ENCODE data around the gene TNFAIP8. TPM values are rescaled to one million over a fixed set of nuclear protein-coding genes. Genes with fewer than 3 reads are reported as not detected.

TNFAIP8 gene
- polyA plus RNA-seq, 1 of the 3 experiments (the other 2 are of a cell fraction), result 31.3 TPM

DNA sequence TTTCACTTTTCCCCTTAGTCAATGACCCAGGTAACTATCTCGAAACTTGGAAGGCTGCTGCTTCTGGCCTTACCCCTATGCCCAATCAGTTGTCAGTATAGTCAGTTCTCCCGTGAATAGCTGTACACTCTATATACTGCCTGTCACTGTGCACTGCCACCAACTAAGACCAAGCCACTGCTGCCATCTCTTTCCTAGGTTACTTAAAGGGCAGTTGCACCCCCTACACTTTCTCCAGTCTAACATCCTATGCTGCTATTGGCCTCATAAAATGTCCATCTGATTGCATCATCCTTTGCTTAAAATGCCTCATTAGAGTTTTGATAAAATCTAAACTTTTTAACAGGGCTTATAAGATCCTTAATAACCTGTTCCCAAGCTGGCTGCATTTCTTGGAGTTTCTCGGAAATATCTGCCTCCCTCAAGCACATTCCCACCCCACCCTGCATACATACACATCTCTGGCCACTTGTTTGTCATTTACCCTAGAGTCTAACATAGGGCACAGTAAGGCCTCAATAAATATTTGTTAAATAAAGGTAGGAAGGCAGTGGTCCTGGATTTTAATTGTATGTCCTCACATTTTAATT lies 32.8 kb upstream of the TNFAIP8 start:
- no peak overlapping the region for H3K4me3 ChIP-seq (ENCODE audit: low read depth in 2 of 2, low read length in 1 of 2)
- H3K9me2 ChIP-seq, result no peaks in the 10 kb centered on the region
- H3K4me1 ChIP-seq (ENCODE audit: control insufficient read depth in 1 of 2, insufficient read depth in 2 of 2, low read depth in 1 of 2, low read length in 1 of 2), result peaks cover 7 to 26% of the 10 kb centered on the region in 2 experiments
- ChIA-PET POLR2A (no interaction called here), CTCF (interaction anchor here (0.8 to 2.1 kb wide), 5 partner anchors 11 to 335 kb away, joined by 3 to 9 read pairs (median 3); no protein-coding TSS in a partner anchor)
- peaks cover 55% of the 10 kb centered on the region for H3K79me2 ChIP-seq (ENCODE audit: insufficient read depth)
- no peaks in the 10 kb centered on the region for H3K9me3 ChIP-seq
- no peak for DNase-seq
- H3K4me2 ChIP-seq, result peak overlapping the region; percentile 66
- TF ChIP-seq EZH2phosphoT487 (IDR thresholded peaks at IDR 0.05; ENCODE audit: borderline replicate concordance, low read depth), result no peak
- TF ChIP-seq, protein P1, sequence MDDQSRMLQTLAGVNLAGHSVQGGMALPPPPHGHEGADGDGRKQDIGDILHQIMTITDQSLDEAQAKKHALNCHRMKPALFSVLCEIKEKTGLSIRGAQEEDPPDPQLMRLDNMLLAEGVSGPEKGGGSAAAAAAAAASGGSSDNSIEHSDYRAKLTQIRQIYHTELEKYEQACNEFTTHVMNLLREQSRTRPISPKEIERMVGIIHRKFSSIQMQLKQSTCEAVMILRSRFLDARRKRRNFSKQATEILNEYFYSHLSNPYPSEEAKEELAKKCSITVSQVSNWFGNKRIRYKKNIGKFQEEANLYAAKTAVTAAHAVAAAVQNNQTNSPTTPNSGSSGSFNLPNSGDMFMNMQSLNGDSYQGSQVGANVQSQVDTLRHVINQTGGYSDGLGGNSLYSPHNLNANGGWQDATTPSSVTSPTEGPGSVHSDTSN (IDR thresholded peaks at IDR 0.05), result peak; percentile 32; the same call in 1 of the 2 replicates
- no peaks in the 10 kb centered on the region for H3K27me3 ChIP-seq (ENCODE audit: insufficient read depth)
- H3K9ac ChIP-seq, result peak overlapping the region; percentile 40; the same call in 1 of the 2 replicates
- peaks cover 0 to 4% of the 10 kb centered on the region in 2 experiments for H3K36me3 ChIP-seq (replicated peaks in 1 of 2; ENCODE audit: control insufficient read depth in 1 of 2, insufficient read depth in 2 of 2, low read length in 1 of 2)
- whole genome bisulfite sequencing (ENCODE audit: low lambda C conversion rate), result 78% methylated on average over 3 of the region's 3 CpGs
- H4K20me1 ChIP-seq (ENCODE audit: insufficient read depth), result no peaks in the 10 kb centered on the region
- peak overlapping the region; percentile 21; the same call in 1 of the 2 replicates for H2AFZ ChIP-seq (ENCODE audit: low read depth)
- peak overlapping the region; percentile 65 to 92; a peak in 3 of 4 replicates for H3K27ac ChIP-seq (ENCODE audit: low read depth in 2 of 2, low read length in 1 of 2)
- H3F3A ChIP-seq (replicated peaks; ENCODE audit: insufficient read depth), result peaks cover 25% of the 10 kb centered on the region

DNA sequence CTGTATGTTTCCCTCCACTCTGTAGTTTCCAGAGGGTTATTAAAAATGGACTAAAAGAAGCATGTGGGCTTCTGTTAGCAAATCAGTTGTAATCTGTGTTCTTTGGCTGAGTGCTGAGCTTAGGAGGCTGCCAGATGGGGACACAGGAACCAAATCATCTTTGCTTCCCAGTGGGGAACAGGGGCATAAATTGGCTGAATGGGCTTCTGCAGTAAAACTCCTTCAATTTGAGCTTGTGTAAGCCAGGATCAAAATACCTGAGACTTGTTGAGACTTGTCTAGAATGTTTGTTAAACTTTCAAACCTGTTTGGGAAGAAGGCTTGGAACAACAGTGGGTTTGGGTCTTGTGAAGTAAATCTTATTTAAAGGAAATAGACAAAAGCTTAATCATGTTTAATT lies 32.2 kb upstream of the TNFAIP8 start:
- Histone ChIP-seq H3K36me3 (replicated peaks in 1 of 2; ENCODE audit: control insufficient read depth in 1 of 2, insufficient read depth in 2 of 2, low read length in 1 of 2) (peaks cover 0 to 4% of the 10 kb centered on the region in 2 experiments), H3K79me2 (ENCODE audit: insufficient read depth) (peaks cover 55% of the 10 kb centered on the region), H3K9me2 (no peaks in the 10 kb centered on the region), H3K27ac (ENCODE audit: low read depth in 2 of 2, low read length in 1 of 2) (peak overlapping the region; percentile 65 to 92), H3K9ac (peak overlapping the region; percentile 40; the same call in 1 of the 2 replicates), H3F3A (replicated peaks; ENCODE audit: insufficient read depth) (peaks cover 28% of the 10 kb centered on the region), H3K4me1 (ENCODE audit: control insufficient read depth in 1 of 2, insufficient read depth in 2 of 2, low read depth in 1 of 2, low read length in 1 of 2) (peaks cover 7 to 32% of the 10 kb centered on the region in 2 experiments), H2AFZ (ENCODE audit: low read depth) (peak overlapping the region; percentile 45; the same call in 1 of the 2 replicates), H3K4me2 (peak overlapping the region; percentile 66), H3K9me3 (no peaks in the 10 kb centered on the region), H3K27me3 (ENCODE audit: insufficient read depth) (no peaks in the 10 kb centered on the region), H3K4me3 (ENCODE audit: low read depth in 2 of 2, low read length in 1 of 2) (no peak overlapping the region), H4K20me1 (ENCODE audit: insufficient read depth) (no peaks in the 10 kb centered on the region)
- POLR2A ChIA-PET, result no interaction called here
- no peak for DNase-seq
- CTCF ChIA-PET, result interaction anchor here (0.8 to 2.1 kb wide), 4 partner anchors 10 to 88 kb away, joined by 3 to 9 read pairs (median 4); no protein-coding TSS in a partner anchor
- TF ChIP-seq SMC3 (IDR thresholded peaks at IDR 0.05; ENCODE audit: low read depth, low read length) (no peak), POLR2AphosphoS5 (IDR thresholded peaks at IDR 0.05; ENCODE audit: low read depth, low read length) (no peak), SIN3A (IDR thresholded peaks at IDR 0.05; ENCODE audit: borderline replicate concordance, low read depth, low read length) (no peak), RCOR1 (IDR thresholded peaks at IDR 0.05; ENCODE audit: low read length) (no peak), RAD21 (IDR thresholded peaks at IDR 0.05; ENCODE audit: low read length) (no peak), CHD2 (IDR thresholded peaks at IDR 0.05; ENCODE audit: low read length, partially characterized antibody) (no peak), FOXM1 (IDR thresholded peaks at IDR 0.05; ENCODE audit: low read depth) (no peak), MEF2A (IDR thresholded peaks at IDR 0.05; ENCODE audit: borderline replicate concordance, low read depth) (no peak), EZH2phosphoT487 (IDR thresholded peaks at IDR 0.05; ENCODE audit: borderline replicate concordance, low read depth) (no peak), FOXJ3 (CRISPR knock-in tag; IDR thresholded peaks at IDR 0.05) (no peak), JUND (IDR thresholded peaks at IDR 0.05) (no peak), FOSL2 (IDR thresholded peaks at IDR 0.05; ENCODE audit: borderline replicate concordance, low read depth) (no peak)
- TF ChIP-seq, protein P2, sequence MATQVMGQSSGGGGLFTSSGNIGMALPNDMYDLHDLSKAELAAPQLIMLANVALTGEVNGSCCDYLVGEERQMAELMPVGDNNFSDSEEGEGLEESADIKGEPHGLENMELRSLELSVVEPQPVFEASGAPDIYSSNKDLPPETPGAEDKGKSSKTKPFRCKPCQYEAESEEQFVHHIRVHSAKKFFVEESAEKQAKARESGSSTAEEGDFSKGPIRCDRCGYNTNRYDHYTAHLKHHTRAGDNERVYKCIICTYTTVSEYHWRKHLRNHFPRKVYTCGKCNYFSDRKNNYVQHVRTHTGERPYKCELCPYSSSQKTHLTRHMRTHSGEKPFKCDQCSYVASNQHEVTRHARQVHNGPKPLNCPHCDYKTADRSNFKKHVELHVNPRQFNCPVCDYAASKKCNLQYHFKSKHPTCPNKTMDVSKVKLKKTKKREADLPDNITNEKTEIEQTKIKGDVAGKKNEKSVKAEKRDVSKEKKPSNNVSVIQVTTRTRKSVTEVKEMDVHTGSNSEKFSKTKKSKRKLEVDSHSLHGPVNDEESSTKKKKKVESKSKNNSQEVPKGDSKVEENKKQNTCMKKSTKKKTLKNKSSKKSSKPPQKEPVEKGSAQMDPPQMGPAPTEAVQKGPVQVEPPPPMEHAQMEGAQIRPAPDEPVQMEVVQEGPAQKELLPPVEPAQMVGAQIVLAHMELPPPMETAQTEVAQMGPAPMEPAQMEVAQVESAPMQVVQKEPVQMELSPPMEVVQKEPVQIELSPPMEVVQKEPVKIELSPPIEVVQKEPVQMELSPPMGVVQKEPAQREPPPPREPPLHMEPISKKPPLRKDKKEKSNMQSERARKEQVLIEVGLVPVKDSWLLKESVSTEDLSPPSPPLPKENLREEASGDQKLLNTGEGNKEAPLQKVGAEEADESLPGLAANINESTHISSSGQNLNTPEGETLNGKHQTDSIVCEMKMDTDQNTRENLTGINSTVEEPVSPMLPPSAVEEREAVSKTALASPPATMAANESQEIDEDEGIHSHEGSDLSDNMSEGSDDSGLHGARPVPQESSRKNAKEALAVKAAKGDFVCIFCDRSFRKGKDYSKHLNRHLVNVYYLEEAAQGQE (IDR thresholded peaks at IDR 0.05; ENCODE audit: low read depth, low read length), result no peak
- TF ChIP-seq, protein P3, sequence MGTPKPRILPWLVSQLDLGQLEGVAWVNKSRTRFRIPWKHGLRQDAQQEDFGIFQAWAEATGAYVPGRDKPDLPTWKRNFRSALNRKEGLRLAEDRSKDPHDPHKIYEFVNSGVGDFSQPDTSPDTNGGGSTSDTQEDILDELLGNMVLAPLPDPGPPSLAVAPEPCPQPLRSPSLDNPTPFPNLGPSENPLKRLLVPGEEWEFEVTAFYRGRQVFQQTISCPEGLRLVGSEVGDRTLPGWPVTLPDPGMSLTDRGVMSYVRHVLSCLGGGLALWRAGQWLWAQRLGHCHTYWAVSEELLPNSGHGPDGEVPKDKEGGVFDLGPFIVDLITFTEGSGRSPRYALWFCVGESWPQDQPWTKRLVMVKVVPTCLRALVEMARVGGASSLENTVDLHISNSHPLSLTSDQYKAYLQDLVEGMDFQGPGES (IDR thresholded peaks at IDR 0.05; ENCODE audit: low read depth, low read length), result no peak
- TF ChIP-seq, protein P4, sequence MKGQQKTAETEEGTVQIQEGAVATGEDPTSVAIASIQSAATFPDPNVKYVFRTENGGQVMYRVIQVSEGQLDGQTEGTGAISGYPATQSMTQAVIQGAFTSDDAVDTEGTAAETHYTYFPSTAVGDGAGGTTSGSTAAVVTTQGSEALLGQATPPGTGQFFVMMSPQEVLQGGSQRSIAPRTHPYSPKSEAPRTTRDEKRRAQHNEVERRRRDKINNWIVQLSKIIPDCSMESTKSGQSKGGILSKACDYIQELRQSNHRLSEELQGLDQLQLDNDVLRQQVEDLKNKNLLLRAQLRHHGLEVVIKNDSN (IDR thresholded peaks at IDR 0.05; ENCODE audit: borderline replicate concordance, low read depth), result no peak
- TF ChIP-seq, protein P5, sequence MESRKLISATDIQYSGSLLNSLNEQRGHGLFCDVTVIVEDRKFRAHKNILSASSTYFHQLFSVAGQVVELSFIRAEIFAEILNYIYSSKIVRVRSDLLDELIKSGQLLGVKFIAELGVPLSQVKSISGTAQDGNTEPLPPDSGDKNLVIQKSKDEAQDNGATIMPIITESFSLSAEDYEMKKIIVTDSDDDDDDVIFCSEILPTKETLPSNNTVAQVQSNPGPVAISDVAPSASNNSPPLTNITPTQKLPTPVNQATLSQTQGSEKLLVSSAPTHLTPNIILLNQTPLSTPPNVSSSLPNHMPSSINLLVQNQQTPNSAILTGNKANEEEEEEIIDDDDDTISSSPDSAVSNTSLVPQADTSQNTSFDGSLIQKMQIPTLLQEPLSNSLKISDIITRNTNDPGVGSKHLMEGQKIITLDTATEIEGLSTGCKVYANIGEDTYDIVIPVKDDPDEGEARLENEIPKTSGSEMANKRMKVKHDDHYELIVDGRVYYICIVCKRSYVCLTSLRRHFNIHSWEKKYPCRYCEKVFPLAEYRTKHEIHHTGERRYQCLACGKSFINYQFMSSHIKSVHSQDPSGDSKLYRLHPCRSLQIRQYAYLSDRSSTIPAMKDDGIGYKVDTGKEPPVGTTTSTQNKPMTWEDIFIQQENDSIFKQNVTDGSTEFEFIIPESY (IDR thresholded peaks at IDR 0.05; ENCODE audit: borderline replicate concordance, low read depth), result no peak

Measured in SK-N-SH (cell line).